Osteoblast (primary cell): Measurements from ENCODE around the gene BCL2. TPM values are rescaled to one million over a fixed set of nuclear protein-coding genes. Genes with fewer than 3 reads are reported as not detected.

Experiments used
- DNase-seq: peaks from one replicate; pipeline ENCODE4 v3.0.0; 2011; ENCODE audit warnings: low spot score, mixed read lengths; ENCODE audit not compliant: insufficient read length; ENCODE audit errors: missing footprints
- H2AFZ ChIP-seq: 2 replicates; pipeline ENCODE4 v1.6.0; 2011; ENCODE audit warnings: mild to moderate bottlenecking, low read length
- H3K27ac ChIP-seq: 2 replicates; pipeline ENCODE4 v1.5.1; 2011; ENCODE audit warnings: mild to moderate bottlenecking, low read depth, low read length, moderate library complexity
- H3K27me3 ChIP-seq: 2 replicates; pipeline ENCODE4 v1.6.0; 2012; ENCODE audit warnings: mild to moderate bottlenecking, control low read depth, inconsistent platforms, low read length, moderate library complexity; ENCODE audit not compliant: insufficient read depth
- H3K36me3 ChIP-seq: 2 replicates; pipeline ENCODE4 v1.5.1; 2011; ENCODE audit warnings: mild to moderate bottlenecking, low read length, control low read depth, moderate library complexity; ENCODE audit not compliant: insufficient read depth
- H3K4me1 ChIP-seq: 2 replicates; pipeline ENCODE4 v1.5.1; 2011; ENCODE audit warnings: mild to moderate bottlenecking, low read length, control low read depth, moderate library complexity; ENCODE audit not compliant: insufficient read depth
- H3K4me2 ChIP-seq: 2 replicates; pipeline ENCODE4 v1.6.0; 2011; ENCODE audit warnings: mild to moderate bottlenecking, low read length; ENCODE audit not compliant: insufficient read depth
- H3K4me3 ChIP-seq: fragments of 200-600 bp; sonication (generic); 3 replicates; pipeline ENCODE4 v1.5.1; 2012; ENCODE audit warnings: mild to moderate bottlenecking, low read length, inconsistent platforms; ENCODE audit not compliant: insufficient read depth
- H3K79me2 ChIP-seq: 2 replicates; pipeline ENCODE4 v1.6.0; 2012; ENCODE audit warnings: mild to moderate bottlenecking, low read length, control low read depth, inconsistent platforms; ENCODE audit not compliant: insufficient read depth
- H3K9me3 ChIP-seq: 2 replicates; pipeline ENCODE4 v1.5.1; 2011; ENCODE audit warnings: low read depth, low read length, control low read depth
- H4K20me1 ChIP-seq: 2 replicates; pipeline ENCODE4 v1.6.0; 2012; ENCODE audit warnings: mild to moderate bottlenecking, low read length, control low read depth; ENCODE audit not compliant: insufficient read depth
- CTCF ChIP-seq: IDR thresholded peaks from 2 replicates; pipeline ENCODE4 v1.5.1; 2011; ENCODE audit warnings: mild to moderate bottlenecking, low read depth, low read length, moderate library complexity; ENCODE audit errors: extremely low read depth
- total RNA-seq: library from RNA; depleted of rRNA; stranded (reverse); fragments of >200 nt; gene quantifications from 2 replicates; pipeline ENCODE4 v1.2.3, GENCODE V29; 2012

The BCL2 gene
- total RNA-seq, 1 donor: 11.9 TPM

GRCh38 chr18:63181706-63182309, 137.8 kb downstream of the BCL2 start:
- no peak for DNase-seq
- Histone ChIP-seq H3K4me3 (no peak overlapping the region), H4K20me1 (no peaks in the 10 kb centered on the region), H3K27ac (no peak overlapping the region), H3K9me3 (no peaks in the 10 kb centered on the region), H3K27me3 (peaks cover 13% of the 10 kb centered on the region), H3K4me2 (no peak overlapping the region), H2AFZ (no peak overlapping the region), H3K36me3 (no peaks in the 10 kb centered on the region), H3K79me2 (no peaks in the 10 kb centered on the region), H3K4me1 (no peaks in the 10 kb centered on the region)
- no peak for TF ChIP-seq CTCF

GRCh38 chr18:63180971-63181376, 138.6 kb downstream of the BCL2 start:
- Histone ChIP-seq H3K4me2 (no peak overlapping the region), H3K4me1 (no peaks in the 10 kb centered on the region), H4K20me1 (no peaks in the 10 kb centered on the region), H3K27me3 (peaks cover 13% of the 10 kb centered on the region), H3K79me2 (no peaks in the 10 kb centered on the region), H2AFZ (no peak overlapping the region), H3K36me3 (no peaks in the 10 kb centered on the region), H3K9me3 (no peaks in the 10 kb centered on the region), H3K4me3 (no peak overlapping the region), H3K27ac (no peak overlapping the region)
- no peak for TF ChIP-seq CTCF
- DNase-seq: no peak

- Histone ChIP-seq H2AFZ (no peak overlapping the region), H3K36me3 (no peaks in the 10 kb centered on the region), H3K27ac (no peak overlapping the region), H3K4me1 (no peaks in the 10 kb centered on the region), H3K27me3 (peaks cover 13% of the 10 kb centered on the region), H3K79me2 (no peaks in the 10 kb centered on the region), H3K4me3 (no peak overlapping the region), H4K20me1 (no peaks in the 10 kb centered on the region), H3K4me2 (no peak overlapping the region), H3K9me3 (no peaks in the 10 kb centered on the region)
- TF ChIP-seq CTCF: no peak
- no peak for DNase-seq
Measured at GRCh38 chr18:63180321-63180720, 139.2 kb downstream of the BCL2 start.

GRCh38 chr18:63179422-63179821, 140.1 kb downstream of the BCL2 start:
- Histone ChIP-seq H3K4me2 (no peak overlapping the region), H3K27ac (no peak overlapping the region), H3K36me3 (no peaks in the 10 kb centered on the region), H3K4me1 (no peaks in the 10 kb centered on the region), H3K27me3 (peaks cover 13% of the 10 kb centered on the region), H3K9me3 (no peaks in the 10 kb centered on the region), H2AFZ (no peak overlapping the region), H4K20me1 (no peaks in the 10 kb centered on the region), H3K79me2 (no peaks in the 10 kb centered on the region), H3K4me3 (no peak overlapping the region)
- no peak for DNase-seq
- no peak for TF ChIP-seq CTCF
